Activated CD4-positive, CD25-positive, alpha-beta regulatory T cell treated with anti-CD3 and anti-CD28 coated beads, Interleukin-2, amount 50 U/mL, for 72 hours (primary cell): ENCODE measurements around the gene SLC35A5.

Source experiments
- DNase-seq: peaks from one replicate; pipeline ENCODE4 v3.0.0; 2021

Gene SLC35A5

DNA sequence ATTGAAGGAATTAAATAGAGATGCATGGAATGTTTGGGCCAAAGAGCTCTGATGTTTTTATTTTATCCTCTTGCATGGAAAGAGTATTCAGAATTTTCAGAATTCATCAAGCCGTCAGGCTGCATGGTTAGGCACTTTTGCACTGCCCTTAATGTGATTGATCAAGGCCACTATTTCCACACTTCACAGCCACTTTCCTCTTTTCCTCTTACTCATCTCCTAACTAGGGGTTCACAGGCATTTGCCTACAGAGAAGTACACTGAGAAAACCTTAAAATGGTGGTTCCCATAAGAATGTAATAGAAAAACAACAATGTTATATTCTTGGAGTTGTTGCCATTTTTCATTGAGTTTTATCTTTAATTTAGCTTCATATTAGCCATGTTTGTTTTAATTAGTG lies 10.9 kb downstream of the SLC35A5 start:
- no peak for DNase-seq

DNA sequence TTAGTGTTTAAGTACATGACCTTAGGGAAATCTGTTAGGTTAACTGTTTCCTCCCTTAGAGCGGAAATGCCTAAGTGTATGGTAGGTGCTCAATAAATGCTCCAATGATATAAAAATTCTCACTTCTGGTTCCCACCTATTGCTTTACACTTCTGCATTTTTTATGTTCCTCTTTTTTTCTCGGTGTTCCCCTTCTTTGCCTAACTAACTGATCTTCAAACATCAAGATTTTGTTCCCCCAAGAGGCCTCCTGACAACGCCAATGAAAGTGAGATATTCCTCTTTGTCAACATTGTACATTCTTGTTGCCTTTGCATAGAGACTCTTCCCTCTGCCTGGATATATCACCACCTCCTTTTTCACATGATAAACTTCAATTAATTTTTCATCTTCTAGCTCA lies 17.4 kb downstream of the SLC35A5 start:
- DNase-seq = no peak

DNA sequence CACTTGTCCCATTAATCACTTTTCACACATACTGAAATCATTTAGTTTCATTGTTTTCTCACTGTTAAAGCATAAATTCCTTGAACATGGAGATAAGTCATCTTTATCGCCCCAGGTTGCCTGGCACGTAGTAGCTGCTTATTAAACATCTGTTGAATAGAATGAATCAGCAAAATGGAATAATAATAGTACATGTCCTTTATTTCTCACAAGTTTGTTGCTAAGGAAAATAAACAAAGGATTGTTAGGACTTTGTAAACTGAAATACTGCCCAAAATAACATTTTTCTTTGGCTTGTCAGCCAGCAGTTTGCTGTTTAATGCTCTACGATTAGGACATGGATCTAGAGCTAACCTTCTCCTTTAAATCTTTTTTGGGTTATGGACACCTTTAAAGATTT lies 17.9 kb downstream of the SLC35A5 start:
- no peak for DNase-seq

DNA sequence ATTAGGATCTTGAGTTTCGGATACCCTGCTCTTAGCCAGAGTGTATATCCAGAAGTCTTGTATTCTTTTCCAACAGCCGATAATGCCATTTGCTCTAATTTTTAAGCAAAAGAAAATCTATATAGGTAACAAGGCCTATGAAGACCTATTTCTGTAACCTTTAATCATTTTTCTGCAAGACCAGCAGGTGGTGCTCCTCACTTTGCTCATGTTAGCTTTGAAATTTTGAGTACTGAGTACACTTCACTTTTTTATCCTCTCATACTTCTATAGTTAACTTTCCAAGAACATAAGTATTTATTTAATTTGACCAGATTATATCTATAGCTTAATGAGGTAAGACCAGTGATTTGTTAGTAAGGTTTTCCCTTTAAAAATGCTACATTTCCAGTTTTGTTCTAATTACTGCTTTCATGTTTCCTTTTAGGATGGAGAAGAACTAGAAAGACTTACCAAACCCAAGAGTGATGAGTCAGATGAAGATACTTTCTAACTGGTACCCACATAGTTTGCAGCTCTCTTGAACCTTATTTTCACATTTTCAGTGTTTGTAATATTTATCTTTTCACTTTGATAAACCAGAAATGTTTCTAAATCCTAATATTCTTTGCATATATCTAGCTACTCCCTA lies 20.5 kb downstream of the SLC35A5 start:
- DNase-seq = no peak

DNA sequence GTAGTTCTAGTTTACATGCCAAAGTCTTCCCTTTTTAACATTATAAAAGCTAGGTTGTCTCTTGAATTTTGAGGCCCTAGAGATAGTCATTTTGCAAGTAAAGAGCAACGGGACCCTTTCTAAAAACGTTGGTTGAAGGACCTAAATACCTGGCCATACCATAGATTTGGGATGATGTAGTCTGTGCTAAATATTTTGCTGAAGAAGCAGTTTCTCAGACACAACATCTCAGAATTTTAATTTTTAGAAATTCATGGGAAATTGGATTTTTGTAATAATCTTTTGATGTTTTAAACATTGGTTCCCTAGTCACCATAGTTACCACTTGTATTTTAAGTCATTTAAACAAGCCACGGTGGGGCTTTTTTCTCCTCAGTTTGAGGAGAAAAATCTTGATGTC lies 21.3 kb downstream of the SLC35A5 start:
- DNase-seq = no peak

DNA sequence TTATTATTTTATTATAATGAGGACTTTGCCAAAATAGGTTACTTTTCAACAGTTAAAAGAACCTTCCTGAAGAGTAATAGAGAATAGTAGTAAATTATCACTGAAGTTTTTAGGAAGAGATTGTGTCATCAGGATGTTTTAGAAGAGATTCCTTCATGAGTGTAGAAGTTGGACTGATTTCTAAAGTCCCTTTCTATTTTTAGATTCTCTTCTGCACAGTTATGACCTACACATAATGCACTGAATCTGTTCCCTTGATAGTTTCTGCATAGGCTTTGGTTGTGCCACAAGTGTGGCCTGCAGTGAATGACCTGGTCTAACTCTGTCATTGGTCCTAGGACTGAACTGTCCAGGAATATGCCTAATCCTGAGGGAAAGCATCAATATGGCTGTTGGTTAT lies 23.9 kb downstream of the SLC35A5 start:
- no peak for DNase-seq

DNA sequence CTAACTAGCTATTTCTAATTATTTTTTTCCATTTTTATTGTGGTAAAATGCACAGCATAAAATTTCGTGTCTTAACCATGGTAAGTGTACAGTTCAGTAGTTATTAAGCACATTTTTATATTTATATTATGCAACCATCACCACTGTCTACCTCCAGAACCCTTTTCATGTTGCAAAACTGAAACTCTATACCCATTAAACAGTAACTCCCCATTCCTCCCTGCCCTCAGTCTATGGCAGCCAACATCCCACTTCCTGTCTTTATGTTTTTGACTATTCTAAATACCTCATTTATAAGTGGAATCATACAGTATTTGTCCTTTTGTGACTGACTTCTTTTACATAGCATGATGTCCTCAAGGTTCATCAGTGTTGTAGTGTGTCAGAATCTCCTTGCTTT lies 25.5 kb downstream of the SLC35A5 start:
- no peak for DNase-seq

DNA sequence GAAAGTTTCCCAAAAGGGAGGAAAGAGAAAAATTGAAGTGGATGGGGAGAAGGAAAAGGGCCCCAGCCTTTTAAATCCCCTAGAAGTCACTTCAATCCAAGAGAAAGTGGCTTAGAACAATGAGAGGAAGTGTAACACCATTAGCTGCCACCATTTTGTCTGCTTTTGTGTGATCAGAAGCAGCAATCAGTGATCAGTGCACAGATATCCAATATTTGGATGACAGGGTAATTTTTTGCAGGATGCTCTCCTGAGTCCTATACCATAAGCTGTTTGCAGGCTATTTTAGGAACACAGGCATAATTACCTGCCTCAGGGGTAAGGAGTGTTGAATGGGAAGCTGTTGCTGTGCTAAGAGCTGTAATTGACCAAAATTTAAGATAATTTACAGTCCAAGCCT lies 31.4 kb downstream of the SLC35A5 start:
- DNase-seq = no peak

DNA sequence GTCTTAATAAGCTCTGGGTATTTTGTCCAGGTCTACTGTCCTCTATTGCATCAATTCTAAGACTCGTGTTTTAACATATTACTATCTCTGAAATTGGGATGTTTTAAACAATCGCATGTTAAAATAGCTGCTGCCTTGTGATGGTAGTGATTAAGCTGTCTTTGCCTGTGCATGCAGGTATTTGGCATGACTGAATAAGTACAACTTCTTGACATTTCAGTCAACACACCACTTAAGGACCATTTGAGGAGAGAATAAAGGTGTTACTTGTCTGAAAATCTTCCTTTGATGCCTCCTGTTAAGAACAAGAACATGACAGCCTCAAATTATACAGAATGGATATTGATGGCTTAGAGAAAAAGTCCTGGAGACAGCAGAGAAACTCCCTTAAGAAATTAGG lies 33.0 kb downstream of the SLC35A5 start:
- no peak for DNase-seq

DNA sequence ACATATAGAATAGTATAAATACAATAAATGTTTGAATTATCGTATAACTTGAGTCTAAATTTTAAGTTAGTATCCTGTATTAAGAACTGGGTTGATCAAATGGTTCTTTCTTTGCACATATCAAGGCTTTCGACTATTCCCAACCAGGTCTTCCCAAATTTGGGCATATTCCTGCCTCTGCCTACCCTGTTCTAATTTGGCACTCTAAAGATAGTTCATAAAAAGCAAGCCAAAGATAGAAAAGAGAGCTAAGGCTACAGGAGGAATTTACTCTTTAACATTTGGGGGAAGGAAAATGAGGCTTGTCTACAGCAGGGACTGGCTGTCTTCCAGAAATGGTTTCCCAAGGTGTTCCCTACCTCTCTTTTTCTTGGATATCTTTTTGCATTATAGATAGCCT lies 36.1 kb downstream of the SLC35A5 start:
- DNase-seq = no peak

DNA sequence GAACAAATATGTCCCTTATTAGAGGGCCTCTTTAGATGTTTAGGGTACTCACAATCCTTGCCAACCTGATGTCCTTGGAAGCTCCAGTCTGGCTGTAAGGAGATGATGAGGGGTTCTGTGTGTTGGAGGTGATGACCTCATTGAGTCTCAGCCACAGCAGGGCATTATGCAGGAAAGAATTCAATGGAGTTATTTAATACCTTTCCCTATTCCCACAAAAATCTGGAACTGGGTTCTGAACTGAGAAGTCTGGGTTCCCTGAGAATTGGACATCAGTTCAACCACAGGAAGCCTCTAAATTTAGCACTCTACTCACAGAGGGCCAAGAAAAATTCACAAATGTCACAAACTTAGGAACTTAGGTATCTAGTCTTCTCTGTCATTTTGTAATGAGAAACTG lies 36.9 kb downstream of the SLC35A5 start:
- no peak for DNase-seq

DNA sequence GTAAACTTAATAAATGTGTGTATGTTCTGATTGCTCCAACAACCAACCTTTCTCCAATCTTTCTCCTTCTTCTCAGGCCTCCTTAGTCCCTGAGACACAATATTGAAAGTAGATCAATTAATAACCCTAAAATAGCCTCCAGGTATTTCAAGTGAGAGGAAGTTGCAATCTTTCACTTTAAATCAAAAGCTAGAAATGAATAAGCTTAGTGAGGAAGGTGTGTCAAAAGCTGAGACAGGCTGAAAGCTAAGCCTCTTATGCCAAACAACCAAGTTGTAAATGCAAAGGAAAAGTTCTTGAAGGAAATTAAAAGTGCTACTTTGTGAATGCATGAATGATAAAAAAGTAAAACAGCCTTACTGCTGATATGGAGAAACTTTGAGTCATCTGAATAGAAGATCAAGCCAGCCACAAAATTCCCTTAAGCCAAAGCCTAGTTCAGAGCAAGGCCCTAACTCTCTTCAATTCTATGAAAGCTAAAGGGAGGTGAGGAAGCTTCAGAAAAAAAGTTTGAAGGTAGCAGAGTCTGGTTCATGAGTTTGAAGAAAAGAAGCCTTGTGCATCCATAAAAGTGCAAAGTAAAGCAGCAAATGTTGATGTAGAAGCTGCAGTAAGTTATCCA lies 40.5 kb downstream of the SLC35A5 start:
- no peak for DNase-seq

DNA sequence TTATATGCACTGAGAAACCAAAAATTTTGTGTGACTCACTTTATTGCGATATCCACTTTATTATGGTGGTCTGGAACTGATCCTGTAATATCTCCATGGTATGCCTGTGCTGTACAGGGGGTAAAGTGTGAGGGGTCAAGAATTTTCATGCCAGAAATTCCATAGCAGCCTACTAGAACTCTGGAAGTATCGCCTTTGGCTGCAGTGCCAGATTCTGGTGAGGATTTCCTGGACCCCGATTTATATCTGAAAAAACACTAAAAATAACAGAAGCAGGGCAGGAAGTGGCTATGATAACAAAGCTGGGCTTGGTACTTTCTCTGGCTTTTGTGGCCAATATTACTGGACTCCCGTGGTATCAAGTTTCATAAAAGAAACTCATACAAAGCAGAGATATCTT lies 42.7 kb downstream of the SLC35A5 start:
- DNase-seq = no peak

DNA sequence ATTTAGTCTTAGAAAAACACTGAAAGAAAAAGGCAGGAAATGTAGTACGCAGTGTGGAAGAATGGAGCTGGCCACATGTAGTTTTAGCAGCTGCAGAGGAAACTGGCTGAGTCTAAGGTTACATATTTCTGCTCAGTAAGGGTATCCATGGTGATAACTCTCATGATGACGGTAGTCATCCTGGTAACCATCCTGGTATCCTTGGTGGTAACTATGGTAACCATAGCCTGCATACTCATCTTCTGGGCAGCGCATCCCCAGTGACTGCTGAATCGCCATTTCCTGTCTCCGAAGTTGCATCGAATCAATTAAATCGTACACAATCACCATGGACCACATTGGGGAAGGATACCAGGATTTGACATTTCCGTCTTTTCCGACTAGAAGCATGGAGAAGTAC lies 43.4 kb downstream of the SLC35A5 start:
- DNase-seq = no peak

DNA sequence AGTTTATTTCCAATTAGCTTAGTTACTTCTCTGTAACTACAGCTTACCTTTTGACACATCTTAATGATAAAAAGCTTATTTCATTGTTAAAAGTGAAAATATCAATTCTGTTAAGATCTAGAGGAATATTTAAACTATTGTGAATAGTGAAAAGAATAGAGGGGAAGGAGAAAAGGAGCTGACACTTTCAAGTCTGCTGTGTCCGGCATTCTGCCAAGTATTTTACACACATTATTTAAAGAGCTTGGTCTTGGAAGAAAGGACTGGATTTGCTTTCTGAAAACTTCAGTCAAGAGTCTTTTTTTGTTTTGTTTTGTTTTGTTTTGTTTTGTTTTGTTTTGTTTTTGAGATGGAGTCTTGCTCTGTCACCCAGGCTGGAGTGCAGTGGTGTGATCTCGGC lies 44.3 kb downstream of the SLC35A5 start:
- DNase-seq = no peak

DNA sequence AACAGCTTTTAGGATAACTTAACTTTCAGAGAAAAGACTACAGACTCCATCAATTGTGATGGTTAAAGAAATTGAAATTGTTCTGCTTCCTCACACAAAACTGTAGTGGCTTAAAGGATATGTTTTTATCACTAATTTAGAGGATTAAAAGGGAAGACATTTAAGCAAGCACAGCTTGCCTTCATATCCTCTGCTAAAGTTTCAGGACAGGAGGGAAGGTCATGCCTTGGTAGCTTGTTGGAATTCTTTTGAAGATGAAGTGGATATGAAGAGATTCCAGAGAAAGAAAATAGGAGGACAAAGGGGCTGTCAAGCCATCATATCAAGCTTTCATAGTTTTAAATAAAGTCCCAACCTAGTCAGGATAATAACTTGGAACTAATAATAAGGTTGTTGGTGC lies 46.0 kb downstream of the SLC35A5 start:
- DNase-seq = no peak

DNA sequence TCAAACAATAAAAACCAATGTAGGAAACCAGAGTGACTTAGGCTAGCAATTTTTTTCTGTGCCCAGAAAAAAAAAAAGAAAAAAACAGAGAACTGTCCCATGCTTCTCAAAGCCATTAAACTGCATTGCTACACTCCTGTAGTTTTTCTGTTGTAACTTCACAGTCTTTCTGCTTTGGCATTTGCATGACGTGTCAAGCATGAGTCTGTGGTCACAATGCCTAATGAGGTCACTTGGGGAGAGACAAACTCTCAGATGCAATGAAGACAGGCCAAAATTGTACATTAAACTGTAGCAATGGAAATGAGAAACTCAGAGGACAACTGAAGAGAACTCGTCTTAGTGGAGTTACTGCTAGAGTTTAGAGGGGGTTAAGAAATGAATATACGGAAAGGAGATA lies 48.3 kb downstream of the SLC35A5 start:
- no peak for DNase-seq

DNA sequence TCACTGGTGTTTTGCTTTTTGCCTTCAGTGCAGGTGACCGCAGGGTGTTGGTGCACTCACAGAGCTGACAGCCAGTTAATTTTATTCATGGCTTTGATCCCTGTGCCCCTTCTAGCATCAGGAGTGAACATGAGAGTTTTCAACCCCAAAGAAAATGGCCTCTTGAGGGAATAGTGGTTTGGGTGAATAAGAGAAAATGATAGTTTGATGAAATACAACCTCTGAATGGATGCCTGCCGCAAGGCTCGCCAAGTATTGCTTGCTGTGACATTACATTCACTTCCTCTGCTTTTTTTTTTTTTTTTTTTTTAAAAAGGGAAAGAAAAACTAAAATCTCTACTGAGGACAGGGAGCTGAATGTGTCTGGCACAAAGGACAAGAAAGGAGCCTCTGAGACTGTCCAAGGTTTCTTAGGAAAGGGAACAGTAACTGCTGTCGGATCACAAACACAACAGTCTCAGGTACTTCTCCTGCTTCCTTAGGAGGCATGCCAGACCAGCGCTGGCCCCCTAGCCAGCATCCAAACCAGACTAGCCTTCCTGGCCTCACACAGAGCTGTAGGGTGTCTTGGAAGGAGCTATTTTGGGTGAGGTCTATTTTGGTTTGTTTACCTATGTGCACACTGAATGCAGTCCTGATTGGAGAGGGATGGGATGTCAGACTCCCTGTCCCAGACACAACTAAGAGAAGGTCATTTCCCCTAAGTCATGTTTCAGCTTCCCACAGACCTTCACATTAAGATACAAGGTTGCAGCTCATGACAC lies 50.1 kb downstream of the SLC35A5 start:
- DNase-seq = no peak

DNA sequence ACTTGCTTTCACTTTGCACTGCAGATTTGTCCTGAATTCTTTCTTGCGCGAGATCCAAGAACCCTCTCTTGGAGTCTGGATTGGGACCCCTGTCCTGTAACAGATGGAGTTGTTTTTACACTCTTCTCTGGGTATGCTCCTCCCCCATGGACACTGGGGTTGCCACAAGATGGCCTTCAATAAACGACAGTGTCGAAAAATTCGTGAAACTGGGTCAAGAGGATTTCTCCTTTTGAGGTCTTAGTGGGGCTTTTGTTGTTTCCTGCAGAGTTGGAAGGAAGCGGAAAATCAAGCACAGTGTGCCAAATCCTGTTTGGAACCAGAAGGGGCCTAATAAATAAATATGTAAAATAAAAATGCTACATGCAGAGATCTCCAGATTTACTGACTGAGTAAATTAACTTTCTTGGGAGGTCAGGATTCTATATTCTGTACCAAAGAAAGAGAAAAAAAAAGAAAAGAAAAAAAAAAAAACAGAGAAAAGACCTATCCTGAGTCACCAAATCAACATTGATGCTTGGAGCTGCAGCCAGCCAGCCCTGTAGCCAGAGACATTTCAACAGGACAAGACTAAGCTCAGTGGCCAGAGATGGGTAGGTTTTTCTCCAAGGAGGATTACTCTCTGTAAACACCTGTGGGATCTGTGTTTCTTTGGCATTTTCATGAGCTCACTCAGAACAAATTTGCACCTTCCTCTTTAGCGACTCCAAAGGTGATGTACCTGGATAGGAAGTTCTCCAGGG lies 54.3 kb downstream of the SLC35A5 start:
- DNase-seq = no peak

DNA sequence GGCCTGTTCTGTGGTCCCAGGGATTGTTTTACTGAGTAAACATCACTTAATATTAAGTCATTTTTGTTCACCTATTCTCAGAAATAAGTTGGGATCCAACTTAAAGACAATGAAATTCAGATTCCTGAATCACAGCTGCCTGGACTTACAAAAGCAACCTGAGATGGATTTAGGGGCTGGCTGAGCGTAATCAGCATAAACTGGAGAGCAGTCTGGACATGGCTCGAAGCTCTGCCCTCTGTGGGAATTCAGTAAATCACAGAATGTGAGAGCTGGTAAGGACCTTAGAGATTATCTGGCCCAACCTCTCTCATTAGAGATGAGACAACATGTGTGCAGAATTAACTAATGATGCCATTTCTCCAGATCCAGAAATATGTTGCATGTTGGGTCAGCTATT lies 55.4 kb downstream of the SLC35A5 start:
- no peak for DNase-seq

DNA sequence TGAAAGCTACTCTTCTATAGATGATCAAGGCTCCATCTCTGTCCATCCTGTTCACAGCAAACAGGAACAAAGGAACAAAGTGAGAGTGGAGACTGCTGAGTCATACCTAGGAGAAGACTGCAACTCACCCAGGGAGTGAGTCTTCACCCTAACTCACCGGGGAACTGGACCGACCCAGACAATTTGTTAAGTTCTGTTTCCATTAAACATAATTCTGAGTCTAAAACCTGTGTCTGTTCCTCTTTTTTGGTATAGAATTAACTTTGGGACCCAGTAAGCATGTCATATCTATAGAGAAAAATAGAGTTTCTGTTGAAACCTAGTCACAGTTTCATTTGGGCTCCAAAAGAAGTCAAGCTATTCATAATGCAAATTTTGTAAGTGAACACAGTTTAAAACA lies 57.5 kb downstream of the SLC35A5 start:
- no peak for DNase-seq

DNA sequence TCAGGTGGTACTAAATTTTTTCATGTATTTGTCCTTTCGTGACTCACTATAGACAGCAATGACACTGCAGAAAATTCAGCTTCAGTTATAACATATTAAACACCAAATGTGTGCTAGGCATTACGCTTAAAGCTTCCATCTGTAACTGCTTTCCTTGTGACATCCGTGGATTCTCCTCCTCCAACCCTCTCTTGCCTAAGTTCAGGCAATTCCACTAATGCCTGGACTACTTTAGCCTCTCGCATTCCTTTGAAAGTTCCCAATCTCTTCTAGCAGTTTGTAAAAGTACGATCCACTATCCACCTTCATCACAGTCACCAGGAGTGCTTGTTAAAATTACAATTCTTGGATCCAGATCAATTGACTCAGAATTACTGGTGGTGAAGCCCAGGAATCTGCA lies 61.4 kb downstream of the SLC35A5 start:
- DNase-seq = no peak

DNA sequence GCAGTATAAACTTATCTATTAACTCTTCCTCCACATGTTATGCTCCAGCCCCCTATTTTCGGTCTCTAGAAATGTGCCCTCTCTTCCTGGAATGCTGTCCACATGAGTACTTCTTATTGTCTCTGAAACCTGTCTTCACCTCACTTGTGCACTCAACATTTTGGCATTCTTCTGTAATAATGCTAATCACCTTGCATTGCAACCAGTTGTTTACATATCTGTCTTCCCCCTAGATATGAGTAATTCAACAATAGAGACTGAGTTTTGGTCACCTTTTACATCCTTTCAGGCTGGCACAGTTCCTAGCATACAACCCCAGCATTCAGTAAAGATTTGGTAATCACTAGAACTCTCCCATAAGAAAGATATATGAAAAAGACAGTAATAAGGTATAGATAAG lies 61.9 kb downstream of the SLC35A5 start:
- no peak for DNase-seq

DNA sequence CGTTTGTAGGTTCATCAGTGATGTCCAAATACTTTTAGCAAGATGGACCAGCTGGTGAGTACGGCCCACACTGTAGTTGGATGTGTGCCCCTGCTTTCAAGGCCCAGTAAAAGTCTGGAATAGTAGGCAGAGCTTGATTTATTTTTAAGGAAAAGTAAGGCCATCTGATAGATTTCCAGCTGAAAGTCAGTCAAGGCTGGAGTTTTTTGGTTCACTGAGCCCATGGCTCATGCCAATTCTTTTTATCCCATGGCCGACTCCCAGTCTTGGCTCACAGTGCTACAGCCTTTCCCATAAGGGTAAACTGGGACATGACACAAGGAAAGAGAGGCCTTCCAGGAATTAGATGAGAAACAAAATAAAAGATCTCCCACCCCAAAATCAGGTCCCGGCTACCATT lies 65.6 kb downstream of the SLC35A5 start:
- DNase-seq = no peak
